ENCODE data around the gene COL4A4. TPM values are rescaled to one million over a fixed set of nuclear protein-coding genes. Genes with fewer than 3 reads are reported as not detected.

Gene COL4A4
- total RNA-seq, 1 donor from 2014 or later = 7.4 TPM

DNA sequence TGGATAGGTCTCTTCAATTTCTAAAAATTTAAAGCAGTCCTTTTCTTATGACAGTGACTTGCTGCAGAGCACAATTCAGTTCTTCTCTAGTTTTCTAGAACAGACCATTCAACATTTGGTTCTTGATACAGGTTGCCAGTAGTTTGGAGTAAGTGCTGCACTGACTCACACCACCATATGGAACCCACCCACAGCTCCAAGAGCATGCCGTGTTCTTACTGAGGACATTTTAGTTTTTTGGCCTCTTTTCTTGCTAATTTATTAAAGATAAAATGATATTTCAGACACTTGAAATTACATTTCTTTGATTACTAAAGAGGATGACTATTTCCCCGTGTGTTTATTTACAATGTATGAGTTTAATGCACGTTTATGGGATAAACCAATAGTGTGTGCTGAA lies 120.0 kb downstream of the COL4A4 start:
- no peak for ATAC-seq
- no peak for DNase-seq (ENCODE audit: low spot score)
- intact Hi-C loops (cut with DNase I) = no loop called here

- no peak for ATAC-seq
- intact Hi-C loops (cut with DNase I) = no loop called here
- DNase-seq (ENCODE audit: low spot score) = no peak
Observed at GRCh38 chr2:227038550-227039189, 125.3 kb downstream of the COL4A4 start.

- DNase-seq (ENCODE audit: low spot score) (no peak), ATAC-seq (no peak)
- intact Hi-C loops (cut with DNase I) = no loop called here
Observed at GRCh38 chr2:227036527-227036926, 127.5 kb downstream of the COL4A4 start.

- ATAC-seq = no peak
- no peak for DNase-seq (ENCODE audit: low spot score)
- intact Hi-C loops (cut with DNase I) = no loop called here
Observed at GRCh38 chr2:227035711-227036367, 128.2 kb downstream of the COL4A4 start.

DNA sequence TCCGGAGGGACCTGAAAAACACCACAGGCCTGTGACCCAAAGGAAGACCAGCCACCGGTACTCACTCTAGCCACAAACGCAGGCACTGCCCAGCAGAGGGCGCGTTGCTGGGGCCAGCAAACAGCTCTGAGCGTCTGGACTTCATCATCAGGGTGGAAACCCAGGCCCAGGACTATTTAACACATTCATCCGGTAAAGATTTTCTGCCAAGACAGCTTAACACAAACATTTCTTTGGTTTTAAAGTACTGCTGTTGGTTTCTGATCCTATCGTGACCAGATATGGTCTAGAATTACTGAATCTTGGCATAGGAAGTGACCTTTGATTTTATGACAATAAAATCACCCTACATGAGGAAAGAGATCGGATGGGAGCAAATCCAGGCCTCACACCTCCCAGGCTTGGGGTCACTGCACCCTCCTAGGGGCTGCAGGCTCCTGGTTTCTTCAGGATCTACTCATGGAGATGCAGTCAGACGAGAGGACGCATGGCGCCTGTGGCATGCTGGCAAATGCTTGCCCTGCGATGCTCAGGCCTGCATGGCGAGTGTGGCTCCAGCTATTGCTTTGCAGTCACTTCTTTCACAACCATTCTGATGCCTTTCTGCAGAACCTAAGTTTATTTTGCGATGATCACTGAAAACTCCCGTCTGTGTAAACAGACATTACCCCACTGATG lies 130.4 kb downstream of the COL4A4 start:
- no peak for ATAC-seq
- no peak for DNase-seq (ENCODE audit: low spot score)
- intact Hi-C loops (cut with DNase I) = no loop called here

GRCh38 chr2:227031379-227031778 lies 132.6 kb downstream of the COL4A4 start:
- intact Hi-C loops (cut with DNase I) = no loop called here
- DNase-seq (ENCODE audit: low spot score) = no peak
- no peak for ATAC-seq

DNA sequence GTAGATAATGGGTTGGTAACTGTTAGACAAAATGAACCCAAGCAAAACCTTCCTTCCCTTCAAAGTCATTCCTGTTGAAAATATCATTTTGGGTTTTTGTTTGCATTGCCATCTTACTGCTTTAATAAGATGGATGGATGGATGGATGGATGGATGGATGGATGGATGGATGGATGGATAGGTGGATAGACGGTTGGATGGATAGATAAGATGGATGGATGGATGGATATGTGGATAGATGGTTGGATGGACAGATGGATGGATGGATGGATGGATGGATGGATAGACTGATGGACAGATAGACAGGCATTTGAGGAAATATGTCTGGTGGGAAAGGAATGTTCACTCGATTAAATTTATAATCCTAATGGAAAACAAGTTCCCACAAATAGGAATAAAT lies 133.2 kb downstream of the COL4A4 start:
- ATAC-seq = no peak
- no peak for DNase-seq (ENCODE audit: low spot score)
- intact Hi-C loops (cut with DNase I) = no loop called here

DNA sequence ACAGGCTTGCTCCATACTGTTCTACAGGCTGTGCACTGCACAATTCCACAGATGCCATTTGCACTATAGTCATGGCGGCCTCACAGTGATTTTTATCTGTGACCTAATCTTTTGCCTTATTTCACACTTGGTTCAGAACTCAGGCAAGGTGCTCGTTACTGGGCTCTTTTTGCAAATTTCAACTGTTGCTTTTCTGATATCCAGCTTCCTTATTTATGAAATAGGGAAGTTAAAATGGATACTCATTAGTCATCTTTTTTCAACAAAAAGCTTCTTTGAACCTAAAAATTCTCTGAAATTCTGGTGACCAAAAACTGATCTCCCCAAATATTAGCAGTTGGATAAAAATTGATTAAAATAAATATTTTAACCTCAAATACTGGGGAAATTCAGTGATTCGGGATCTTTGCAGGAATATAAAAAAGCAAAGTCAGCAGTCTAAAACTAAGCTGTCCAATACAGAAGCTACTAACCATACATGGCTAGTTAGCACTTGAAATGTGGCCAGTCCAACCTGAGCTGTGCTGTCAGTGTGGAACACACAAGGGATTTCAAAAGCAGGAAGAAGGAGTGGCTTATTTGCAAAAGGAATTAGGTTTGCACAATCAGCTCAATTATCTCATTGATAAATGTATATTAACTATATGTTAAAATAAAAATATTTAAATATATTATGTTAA lies 134.4 kb downstream of the COL4A4 start:
- no peak for ATAC-seq
- no peak for DNase-seq (ENCODE audit: low spot score)
- intact Hi-C loops (cut with DNase I) = no loop called here

GRCh38 chr2:227025510-227025909 lies 138.5 kb downstream of the COL4A4 start:
- intact Hi-C loops (cut with DNase I) = no loop called here
- ATAC-seq (no peak), DNase-seq (ENCODE audit: low spot score) (no peak)

DNA sequence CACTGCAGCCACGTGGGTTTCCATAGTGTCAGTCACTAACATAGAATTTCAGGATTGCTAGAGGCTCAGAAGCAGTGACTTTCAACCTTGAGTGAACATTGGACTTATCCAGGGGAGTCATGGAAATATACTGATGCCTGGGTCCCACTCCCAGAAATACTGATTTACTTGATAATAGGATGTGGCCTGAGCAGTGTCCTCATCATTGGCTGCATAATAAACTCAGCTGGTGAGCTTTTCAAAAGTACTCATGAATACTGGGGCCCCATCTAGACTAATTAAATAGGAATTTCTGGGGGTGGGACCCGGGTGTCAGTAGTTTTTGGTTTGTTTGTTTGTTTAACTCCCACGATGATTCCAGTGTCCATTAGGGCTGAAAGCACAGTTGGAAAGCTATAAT lies 141.4 kb downstream of the COL4A4 start:
- intact Hi-C loops (cut with DNase I) = no loop called here
- ATAC-seq (no peak), DNase-seq (ENCODE audit: low spot score) (no peak)

DNA sequence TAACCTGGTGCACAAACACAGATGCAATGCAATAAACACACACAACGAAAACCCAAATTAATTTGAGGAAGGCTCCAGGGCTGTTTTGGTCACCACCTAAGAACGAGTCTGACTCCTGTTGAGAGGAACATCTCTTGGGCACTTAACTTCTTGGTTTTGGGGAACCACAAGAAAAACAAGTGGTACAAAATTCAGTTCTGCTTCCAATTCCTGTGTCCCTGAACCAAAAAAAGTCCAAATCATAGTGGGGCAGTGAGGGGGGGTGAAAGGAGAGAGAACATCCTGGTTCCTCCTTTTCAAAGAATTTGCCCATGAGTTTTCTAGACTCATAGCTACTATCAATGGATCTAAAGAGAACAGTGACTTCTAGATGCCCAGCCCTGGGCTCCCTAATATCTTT lies 143.6 kb downstream of the COL4A4 start:
- ATAC-seq (peak; percentile 36), DNase-seq (ENCODE audit: low spot score) (no peak)
- intact Hi-C loops (cut with DNase I) = no loop called here

DNA sequence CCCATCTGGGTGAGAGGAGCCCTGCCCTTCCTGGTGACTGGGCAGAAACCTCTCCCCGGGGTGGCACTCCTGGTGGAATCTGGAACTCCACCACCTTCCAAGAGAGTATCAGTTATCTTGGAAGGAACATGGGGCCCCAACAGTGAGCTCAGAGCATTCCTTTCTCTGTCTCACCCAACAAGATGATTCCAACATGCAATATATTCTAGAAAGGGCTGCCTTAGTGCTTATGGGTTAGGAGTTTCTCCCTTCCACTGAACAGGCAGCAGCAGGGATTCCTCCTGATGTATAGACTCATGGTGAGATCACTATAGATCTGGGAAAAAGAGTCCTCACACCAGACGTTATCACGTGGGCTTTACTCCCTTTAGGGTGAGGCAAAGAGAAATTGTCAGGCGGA lies 147.1 kb downstream of the COL4A4 start:
- intact Hi-C loops (cut with DNase I) = no loop called here
- DNase-seq (ENCODE audit: low spot score) = no peak
- ATAC-seq = no peak

DNA sequence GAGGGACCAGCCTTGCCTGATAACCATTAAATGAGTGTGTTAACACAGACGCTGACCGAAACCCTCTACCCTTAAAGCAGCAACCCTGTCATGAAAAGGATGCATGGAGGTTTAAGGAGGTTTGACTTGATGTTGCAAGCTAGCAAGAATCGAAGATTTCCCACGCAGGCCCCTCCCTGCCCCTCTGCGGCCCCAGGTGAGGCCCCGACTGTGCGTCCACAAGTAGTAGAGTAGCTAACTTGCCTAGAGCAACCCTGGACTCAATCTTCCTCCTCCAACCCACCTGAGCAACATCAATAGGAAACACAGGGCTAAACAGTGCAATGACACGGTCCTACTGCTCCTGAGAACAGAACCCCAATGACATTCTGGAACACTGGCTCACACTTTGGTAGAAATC lies 150.1 kb downstream of the COL4A4 start:
- ATAC-seq = no peak
- intact Hi-C loops (cut with DNase I) = no loop called here
- no peak for DNase-seq (ENCODE audit: low spot score)

- ATAC-seq (no peak), DNase-seq (ENCODE audit: low spot score) (no peak)
- intact Hi-C loops (cut with DNase I) = no loop called here
Observed at GRCh38 chr2:227013330-227013729, 150.7 kb downstream of the COL4A4 start.

DNA sequence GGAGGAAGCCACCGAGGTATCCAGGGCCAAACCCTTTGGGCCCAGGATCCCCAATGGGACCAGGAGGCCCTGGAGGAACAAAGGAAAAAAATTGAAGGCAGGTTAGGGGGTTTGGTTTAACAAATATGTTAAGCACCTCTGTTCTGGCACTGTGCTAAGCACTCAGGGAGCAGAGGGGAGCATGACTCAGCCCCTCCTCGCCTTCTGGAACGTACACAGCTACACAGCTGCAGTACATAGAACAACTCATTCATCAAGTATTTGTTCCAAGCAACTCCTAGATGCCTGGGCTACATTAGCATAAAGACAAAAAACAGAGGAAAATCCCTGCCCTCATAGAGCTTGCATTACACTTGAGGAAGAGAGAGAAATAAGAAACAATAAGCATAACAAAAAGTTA lies 153.6 kb downstream of the COL4A4 start:
- intact Hi-C loops (cut with DNase I) = no loop called here
- ATAC-seq (no peak), DNase-seq (ENCODE audit: low spot score) (no peak)

DNA sequence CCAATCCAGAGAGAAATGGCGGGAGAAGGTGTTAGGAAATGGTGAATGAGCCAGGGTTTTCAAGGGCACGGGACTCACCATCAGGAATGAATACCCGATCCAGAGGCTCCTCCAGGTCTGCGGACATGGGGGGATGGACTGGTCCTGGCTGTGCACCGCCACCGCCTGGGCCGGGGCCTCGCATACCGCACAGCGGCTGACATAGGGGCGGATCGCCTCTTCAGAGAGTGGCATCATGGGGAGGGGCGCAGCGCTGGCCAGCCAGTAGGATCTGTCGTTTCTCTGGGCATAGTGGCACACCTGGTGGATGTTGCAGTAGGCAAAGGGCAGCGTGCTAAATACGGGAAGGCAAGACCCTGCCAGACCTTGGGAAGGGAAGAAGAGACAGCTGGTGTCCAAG lies 156.1 kb downstream of the COL4A4 start:
- ATAC-seq (no peak), DNase-seq (ENCODE audit: low spot score) (no peak)
- intact Hi-C loops (cut with DNase I) = no loop called here

- no peak for DNase-seq (ENCODE audit: low spot score)
- intact Hi-C loops (cut with DNase I) = no loop called here
- ATAC-seq = no peak
Observed at GRCh38 chr2:227007148-227007547, 156.9 kb downstream of the COL4A4 start.

GRCh38 chr2:227006189-227006897 lies 157.7 kb downstream of the COL4A4 start:
- ATAC-seq (no peak), DNase-seq (ENCODE audit: low spot score) (no peak)
- intact Hi-C loops (cut with DNase I) = no loop called here

DNA sequence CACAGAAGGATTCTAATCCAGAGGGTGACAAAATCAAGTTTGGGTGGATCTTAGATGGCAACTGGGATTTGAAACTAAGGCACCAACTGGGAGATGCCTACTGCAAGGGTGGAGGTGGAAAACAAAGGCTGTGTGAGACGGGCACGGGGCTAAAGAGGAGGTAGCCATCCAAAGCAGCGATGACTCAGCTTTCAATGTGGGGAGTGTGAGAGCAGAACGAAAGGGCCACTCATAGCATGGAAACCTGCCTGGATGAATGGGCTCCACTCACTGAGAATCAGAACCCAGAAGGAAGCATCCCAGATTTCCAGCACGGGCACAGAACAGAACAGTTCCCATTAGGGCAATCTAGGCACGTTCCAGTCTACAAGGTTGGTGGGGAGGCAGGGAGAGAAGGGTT lies 159.5 kb downstream of the COL4A4 start:
- intact Hi-C loops (cut with DNase I) = no loop called here
- ATAC-seq = no peak
- no peak for DNase-seq (ENCODE audit: low spot score)

All from sciatic nerve (tissue), 2 donors.